Skeletal muscle cell (primary cell): ENCODE results near the gene DPP9.

Experiments
- DNase-seq: peaks from one replicate; pipeline ENCODE4 v3.0.0-alpha.2; 2010; ENCODE audit warnings: low read depth
- H3K4me3 ChIP-seq: 2 replicates; pipeline ENCODE4 v1.5.1; 2011; ENCODE audit warnings: low read depth, mild to moderate bottlenecking, control low read depth, low read length, moderate library complexity

DPP9 gene

GRCh38 chr19:4641132-4641531, 82.5 kb downstream of the DPP9 start:
- DNase-seq: no peak
- H3K4me3 ChIP-seq: no peak overlapping the region

GRCh38 chr19:4640247-4641000, 83.2 kb downstream of the DPP9 start:
- peak overlapping the region; percentile 79 for H3K4me3 ChIP-seq
- DNase-seq: no peak

- DNase-seq: no peak
- H3K4me3 ChIP-seq: peak overlapping the region; percentile 79
These were observed 84.0 kb downstream of the DPP9 start for GRCh38 chr19:4639531-4640246.

GRCh38 chr19:4638828-4639530, 84.7 kb downstream of the DPP9 start, which contains the start of gene TNFAIP8L1:
Gene TNFAIP8L1 (plus strand): TSS chr19:4639516. CDS start chr19:4651870, 12,354 bp downstream.
- DNase-seq: peak; percentile 77
- H3K4me3 ChIP-seq: peak within 1 kb of the TSS; percentile 79

- H3K4me3 ChIP-seq: no peak overlapping the region
- DNase-seq: no peak
These were observed 85.3 kb downstream of the DPP9 start for GRCh38 chr19:4638317-4638716.

GRCh38 chr19:4636761-4637160, 86.9 kb downstream of the DPP9 start:
- DNase-seq: no peak
- H3K4me3 ChIP-seq: peak overlapping the region; percentile 45

GRCh38 chr19:4636151-4636717, 87.4 kb downstream of the DPP9 start:
- H3K4me3 ChIP-seq: peak overlapping the region; percentile 45
- no peak for DNase-seq

- peak overlapping the region; percentile 45 for H3K4me3 ChIP-seq
- no peak for DNase-seq
These were observed 87.9 kb downstream of the DPP9 start for GRCh38 chr19:4635754-4636116.

- DNase-seq: peak; percentile 68
- no peak overlapping the region for H3K4me3 ChIP-seq
These were observed 90.3 kb downstream of the DPP9 start for GRCh38 chr19:4633140-4633967.
